ENCODE data around the gene MVB12B. TPM values are rescaled to one million over a fixed set of nuclear protein-coding genes. Genes with fewer than 3 reads are reported as not detected.

Gene MVB12B
- total and polyA plus RNA-seq, 2 of the 8 experiments (the other 6 are each of a cell fraction or from before 2014, with no cell fraction given) = 2.6 to 5.0 TPM

GRCh38 chr9:126474786-126475485 is 148.3 kb downstream of the MVB12B start (continued):
- no peak for TF ChIP-seq NANOG (IDR thresholded peaks at IDR 0.05; ENCODE audit: insufficient read depth, low read depth, low read length, poor library complexity, severe bottlenecking)
- no peak for TF ChIP-seq CTBP2 (IDR thresholded peaks at IDR 0.05; ENCODE audit: borderline replicate concordance, insufficient read depth, insufficient read length, low read length)
- TF ChIP-seq EP300 (IDR thresholded peaks at IDR 0.05; ENCODE audit: borderline replicate concordance in 1 of 2, low read depth in 2 of 2, low read length in 2 of 2) = no peak
- no peak for TF ChIP-seq TCF12 (IDR thresholded peaks at IDR 0.05; ENCODE audit: low read depth, low read length)
- TF ChIP-seq SAP30 (IDR thresholded peaks at IDR 0.05; ENCODE audit: insufficient read depth, insufficient replicate concordance, low read length) = no peak
- no peak for TF ChIP-seq KDM1A (IDR thresholded peaks at IDR 0.05; ENCODE audit: borderline replicate concordance, low read length)
- TF ChIP-seq EZH2 (IDR thresholded peaks at IDR 0.05; ENCODE audit: low read depth, low read length, severe bottlenecking) = no peak
